Tibial nerve (tissue), 4 donors: ENCODE data around the gene CHIC2. TPM values are rescaled to one million over a fixed set of nuclear protein-coding genes. Genes with fewer than 3 reads are reported as not detected.

Experiments used
- DNase-seq, 2 donors: peaks; one replicate each; pipeline ENCODE4 v3.0.0-alpha.2; 2019; ENCODE audit warnings: low spot score in 2 of 2
- H3K27ac ChIP-seq, 4 donors: fragments of 200-600 bp; sonication (generic) in 3 of 4; one replicate each; pipeline ENCODE4 v1.5.1; 2017 to 2019; ENCODE audit warnings: mild to moderate bottlenecking in 1 of 4
- H3K27me3 ChIP-seq, 2 donors: fragments of 200-600 bp; sonication (generic) in 1 of 2; one replicate each; pipeline versions ENCODE4 v1.5.1 to v1.6.0; 2017 to 2019
- H3K36me3 ChIP-seq, 3 donors: fragments of 200-600 bp; sonication (generic); one replicate each; pipeline ENCODE4 v1.5.1; 2018 to 2019
- H3K4me1 ChIP-seq, 4 donors: fragments of 200-600 bp; sonication (generic) in 3 of 4; one replicate each; pipeline ENCODE4 v1.5.1; 2017 to 2019
- H3K4me3 ChIP-seq, 4 donors: fragments of 200-600 bp; sonication (generic) in 3 of 4; one replicate each; pipeline ENCODE4 v1.5.1; 2017 to 2019; ENCODE audit warnings: mild to moderate bottlenecking in 1 of 4, moderate library complexity in 1 of 4
- H3K9me3 ChIP-seq, 4 donors: fragments of 200-600 bp; sonication (generic) in 3 of 4; one replicate each; pipeline ENCODE4 v1.5.1; 2017 to 2019
- EP300 ChIP-seq, 2 donors: sonication (generic); formaldehyde crosslinking; IDR thresholded peaks; one replicate each; pipeline ENCODE4 v1.6.1; 2017; ENCODE audit warnings: antibody characterized with exemption in 2 of 2, mild to moderate bottlenecking in 1 of 2
- POLR2A ChIP-seq, 2 donors: fragments of 450-650 bp; IDR thresholded peaks; one replicate each; pipeline ENCODE4 v1.6.1; 2017; ENCODE audit warnings: antibody characterized with exemption in 2 of 2, mild to moderate bottlenecking in 2 of 2, moderate library complexity in 2 of 2
- WGBS, 2 donors: methylation state at CpG; one replicate each; pipeline ENCODE4 v1.1.5; 2018; 5-methylcytosine and 5-hydroxymethylcytosine counted together
- small RNA-seq: library from RNA; depleted of rRNA; stranded (forward); fragments of <200 nt; gene quantifications from one replicate; pipeline ENCODE3, GENCODE V24; 2016
- total RNA-seq, 4 donors: library from RNA; depleted of rRNA; stranded (reverse); fragments of >200 nt; gene quantifications; one replicate each; pipeline ENCODE4 v1.1.0, GENCODE V29; 2016
- TF ChIP-seq, protein P1 (sequence below), 5 experiments: fragments of 200-600 bp in 3 of 5; fragments of 450-650 bp in 2 of 5; sonication (generic) in 3 of 5; IDR thresholded peaks; one replicate each; pipeline ENCODE4 v1.5.1; 2016 to 2019; ENCODE audit warnings: antibody characterized with exemption in 5 of 5, mild to moderate bottlenecking in 3 of 5, moderate library complexity in 2 of 5

Gene CHIC2
- total RNA-seq, 4 donors from 2014 or later: 51.1 to 84.6 (median 60.6) TPM

DNA sequence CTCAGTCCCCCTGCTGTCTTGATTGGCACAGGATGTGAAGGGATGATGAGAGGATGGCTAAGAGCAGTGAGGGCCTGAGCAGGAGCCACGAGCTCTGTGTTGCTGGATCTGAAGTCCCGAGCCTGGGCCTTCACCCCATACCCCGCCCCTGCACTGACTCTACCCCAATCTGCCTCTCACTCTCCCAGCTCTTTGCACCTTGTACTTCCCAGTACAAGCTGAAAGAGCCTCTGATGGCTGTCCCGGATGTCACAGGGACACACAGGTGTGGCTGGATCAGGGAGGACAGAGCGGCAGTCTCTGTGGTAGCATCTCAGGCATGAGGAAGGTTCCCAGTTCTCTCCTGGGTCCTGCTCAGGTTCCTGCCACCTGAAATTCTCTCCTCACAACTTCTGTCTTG, 103.6 kb downstream of the CHIC2 start:
- Histone ChIP-seq H3K27me3 (no peaks in the 10 kb centered on the region), H3K4me1 (peaks cover 0 to 4% (median 0%) of the 10 kb centered on the region in 4 donors), H3K27ac (no peak overlapping the region), H3K36me3 (no peaks in the 10 kb centered on the region), H3K4me3 (no peak overlapping the region), H3K9me3 (no peaks in the 10 kb centered on the region)
- DNase-seq: no peak
- WGBS, 2 donors: 82 to 90% methylated on average over 5 of the region's 5 CpGs
- TF ChIP-seq, protein P1, sequence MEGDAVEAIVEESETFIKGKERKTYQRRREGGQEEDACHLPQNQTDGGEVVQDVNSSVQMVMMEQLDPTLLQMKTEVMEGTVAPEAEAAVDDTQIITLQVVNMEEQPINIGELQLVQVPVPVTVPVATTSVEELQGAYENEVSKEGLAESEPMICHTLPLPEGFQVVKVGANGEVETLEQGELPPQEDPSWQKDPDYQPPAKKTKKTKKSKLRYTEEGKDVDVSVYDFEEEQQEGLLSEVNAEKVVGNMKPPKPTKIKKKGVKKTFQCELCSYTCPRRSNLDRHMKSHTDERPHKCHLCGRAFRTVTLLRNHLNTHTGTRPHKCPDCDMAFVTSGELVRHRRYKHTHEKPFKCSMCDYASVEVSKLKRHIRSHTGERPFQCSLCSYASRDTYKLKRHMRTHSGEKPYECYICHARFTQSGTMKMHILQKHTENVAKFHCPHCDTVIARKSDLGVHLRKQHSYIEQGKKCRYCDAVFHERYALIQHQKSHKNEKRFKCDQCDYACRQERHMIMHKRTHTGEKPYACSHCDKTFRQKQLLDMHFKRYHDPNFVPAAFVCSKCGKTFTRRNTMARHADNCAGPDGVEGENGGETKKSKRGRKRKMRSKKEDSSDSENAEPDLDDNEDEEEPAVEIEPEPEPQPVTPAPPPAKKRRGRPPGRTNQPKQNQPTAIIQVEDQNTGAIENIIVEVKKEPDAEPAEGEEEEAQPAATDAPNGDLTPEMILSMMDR (IDR thresholded peaks at IDR 0.05): no peak
- TF ChIP-seq POLR2A (IDR thresholded peaks at IDR 0.05) (no peak), EP300 (IDR thresholded peaks at IDR 0.05) (no peak)

Small RNAs within 50 kb of the gene (small RNA-seq; reads per million reads assigned to genes)
- gene AC110792.1 (not detected), gene AC110792.3 (not detected)

Other genes with a start within 250 kb of the CHIC2 start
- gene GSX2, start 35.6 kb upstream of the CHIC2 start, total RNA-seq: 1 to 10 TPM in 2 of 4 donors, not detected in 2; 3.3 to 4.4 TPM
- 100 to 1,000 TPM in 1 of 4 donors, 10 to 100 TPM in 3; 80.4 to 103 (median 89.4) TPM for gene PDGFRA, start 164.7 kb upstream of the CHIC2 start, total RNA-seq